ENCODE results near the gene TNNT1. TPM values are rescaled to one million over a fixed set of nuclear protein-coding genes. Genes with fewer than 3 reads are reported as not detected.
"Not testable (repeated sequence)": the region's sequence is repeated elsewhere in the genome, so short reads cannot be mapped to it uniquely, and the experiment has no call there.

The TNNT1 gene
- total RNA-seq, 6 donors from 2014 or later = 1.3 to 31.2 (median 2.4) TPM; not detected in 1

DNA sequence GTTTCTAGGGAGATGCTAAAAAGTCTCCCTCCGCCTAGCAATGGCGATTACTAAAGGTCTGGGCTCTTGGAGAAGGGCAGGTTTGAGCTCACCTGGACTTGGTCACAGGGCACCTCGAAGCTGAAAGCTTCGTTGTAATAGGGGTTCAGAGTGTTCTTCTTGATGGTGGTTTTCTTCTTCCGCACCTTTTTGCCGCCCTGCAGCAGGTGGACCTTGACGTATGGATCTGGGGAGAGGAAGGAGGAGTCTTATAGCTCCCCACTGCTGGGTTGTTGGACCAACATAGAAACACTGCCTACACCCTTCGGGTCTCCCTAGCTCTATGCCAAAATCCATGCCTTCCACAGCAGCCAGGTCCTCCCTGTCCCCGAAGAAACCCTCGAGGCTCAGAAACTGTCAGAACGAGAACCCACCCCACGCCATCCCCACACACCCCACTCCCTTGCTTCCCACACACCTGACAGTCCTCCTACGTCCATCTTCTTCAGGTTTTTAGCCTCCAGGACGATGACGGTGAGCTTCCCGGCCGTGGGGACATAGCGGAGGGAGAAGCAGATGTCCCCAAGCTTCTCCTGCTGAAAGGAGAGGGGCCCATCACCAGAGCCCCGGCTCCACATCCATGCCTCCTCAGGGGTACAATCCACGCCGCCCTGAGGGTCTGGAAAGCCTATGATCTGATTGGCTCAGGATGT lies 25.6 kb upstream of the TNNT1 start:
- Histone ChIP-seq H3K27me3 (peaks cover 2 to 73% (median 45%) of the 10 kb centered on the region in 4 donors), H3K27ac (no peak overlapping the region), H3K9me3 (peaks cover 0 to 3% (median 0%) of the 10 kb centered on the region in 4 donors), H3K4me1 (peaks cover 10 to 21% (median 15%) of the 10 kb centered on the region in 4 donors), H3K4me3 (no peak overlapping the region), H3K36me3 (no peaks in the 10 kb centered on the region)
- no peak for ATAC-seq (ENCODE audit: low FRiP score in 2 of 2)
- WGBS, 2 donors = 44 to 59% methylated on average over 21 of the region's 21 CpGs
- DNase-seq = no peak
- TF ChIP-seq POLR2A (IDR thresholded peaks at IDR 0.05) = no peak
- no peak for TF ChIP-seq POLR2AphosphoS5 (IDR thresholded peaks at IDR 0.05)

DNA sequence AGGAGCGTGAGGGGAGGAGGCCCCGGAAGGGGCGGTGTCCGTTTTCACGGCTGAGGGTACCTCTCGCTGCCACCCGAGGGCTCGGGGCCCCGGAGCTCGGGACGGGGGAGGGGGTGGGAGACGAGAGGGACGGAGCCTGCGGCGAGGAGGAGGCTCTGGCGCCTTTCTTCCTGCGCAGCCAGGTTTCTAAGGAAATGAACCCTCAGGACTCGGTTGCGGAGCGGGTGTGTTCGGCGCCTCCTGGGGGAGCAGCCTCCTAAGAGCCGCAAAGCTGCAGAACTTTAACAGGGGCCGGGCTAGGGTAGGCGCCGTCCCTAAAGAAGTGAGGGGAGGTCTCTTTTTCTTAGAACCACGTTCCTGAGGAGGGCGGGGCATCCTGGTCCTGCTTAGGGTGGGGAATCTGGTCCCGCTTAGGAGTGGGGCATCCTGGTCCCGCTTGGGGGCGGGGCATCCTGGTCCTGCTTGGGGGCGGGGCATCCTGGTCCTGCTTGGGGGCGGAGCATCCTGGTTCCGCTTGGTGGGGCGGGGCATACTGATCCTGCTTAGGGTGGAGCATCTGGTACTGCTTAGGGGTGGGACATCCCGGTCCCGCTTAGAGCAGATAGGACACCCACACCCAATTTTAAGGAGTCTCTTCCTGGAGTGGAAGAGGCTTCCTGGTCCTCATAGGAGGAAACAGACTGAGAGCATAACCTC lies 24.9 kb upstream of the TNNT1 start:
- TF ChIP-seq EP300 (IDR thresholded peaks at IDR 0.05) (no peak), POLR2AphosphoS5 (IDR thresholded peaks at IDR 0.05) (no peak), POLR2A (IDR thresholded peaks at IDR 0.05) (no peak)
- TF ChIP-seq, protein P1, sequence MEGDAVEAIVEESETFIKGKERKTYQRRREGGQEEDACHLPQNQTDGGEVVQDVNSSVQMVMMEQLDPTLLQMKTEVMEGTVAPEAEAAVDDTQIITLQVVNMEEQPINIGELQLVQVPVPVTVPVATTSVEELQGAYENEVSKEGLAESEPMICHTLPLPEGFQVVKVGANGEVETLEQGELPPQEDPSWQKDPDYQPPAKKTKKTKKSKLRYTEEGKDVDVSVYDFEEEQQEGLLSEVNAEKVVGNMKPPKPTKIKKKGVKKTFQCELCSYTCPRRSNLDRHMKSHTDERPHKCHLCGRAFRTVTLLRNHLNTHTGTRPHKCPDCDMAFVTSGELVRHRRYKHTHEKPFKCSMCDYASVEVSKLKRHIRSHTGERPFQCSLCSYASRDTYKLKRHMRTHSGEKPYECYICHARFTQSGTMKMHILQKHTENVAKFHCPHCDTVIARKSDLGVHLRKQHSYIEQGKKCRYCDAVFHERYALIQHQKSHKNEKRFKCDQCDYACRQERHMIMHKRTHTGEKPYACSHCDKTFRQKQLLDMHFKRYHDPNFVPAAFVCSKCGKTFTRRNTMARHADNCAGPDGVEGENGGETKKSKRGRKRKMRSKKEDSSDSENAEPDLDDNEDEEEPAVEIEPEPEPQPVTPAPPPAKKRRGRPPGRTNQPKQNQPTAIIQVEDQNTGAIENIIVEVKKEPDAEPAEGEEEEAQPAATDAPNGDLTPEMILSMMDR (IDR thresholded peaks at IDR 0.05) = no peak
- H3K4me1 ChIP-seq = peaks cover 5 to 14% (median 9%) of the 10 kb centered on the region in 4 donors
- ATAC-seq (ENCODE audit: low FRiP score in 2 of 2) (peak; percentile 37 to 89), DNase-seq (peak in 1 of 2 donors; percentile 79)
- peaks cover 2 to 73% (median 43%) of the 10 kb centered on the region in 4 donors for H3K27me3 ChIP-seq
- peak overlapping the region in 3 of 4 donors; percentile 25 to 39 (median 37) for H3K4me3 ChIP-seq
- no peaks in the 10 kb centered on the region for H3K9me3 ChIP-seq
- 0 to 2% methylated on average over 10 to 31 of the region's 37 CpGs for WGBS, 2 donors
- H3K36me3 ChIP-seq = no peaks in the 10 kb centered on the region
- no peak overlapping the region for H3K27ac ChIP-seq

DNA sequence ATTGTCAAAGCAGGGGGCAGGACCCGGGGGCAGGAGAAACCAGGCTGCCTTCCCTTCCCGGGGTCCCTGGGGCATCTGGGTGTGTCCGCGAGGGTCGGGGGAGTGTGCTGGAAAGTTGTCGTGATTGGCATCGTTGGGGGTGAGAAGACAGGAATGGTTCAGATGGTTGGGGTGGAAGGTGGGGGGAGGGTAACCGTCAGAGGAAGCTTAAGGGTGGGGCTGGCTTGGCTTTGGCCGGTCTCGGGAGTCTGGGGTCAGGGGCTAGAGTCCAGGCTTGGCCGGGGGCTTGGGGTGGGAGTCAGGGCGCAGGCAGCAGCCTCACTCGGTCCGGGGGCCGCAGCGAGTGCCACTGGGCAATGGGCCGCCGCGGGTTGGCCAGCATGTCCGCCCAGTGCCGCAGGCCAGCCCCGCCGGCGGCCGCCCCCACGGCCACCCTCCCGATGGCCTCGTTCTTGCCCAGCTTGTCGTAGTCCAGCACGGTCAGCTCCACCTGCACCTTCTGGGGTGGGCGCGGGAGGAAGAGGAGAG lies 24.2 kb upstream of the TNNT1 start:
- 3 to 8% methylated on average over 16 to 31 of the region's 32 CpGs for WGBS, 2 donors
- Histone ChIP-seq H3K27me3 (peaks cover 2 to 68% (median 41%) of the 10 kb centered on the region in 4 donors), H3K27ac (no peak overlapping the region), H3K4me1 (peaks cover 5 to 12% (median 8%) of the 10 kb centered on the region in 4 donors), H3K9me3 (no peaks in the 10 kb centered on the region), H3K36me3 (no peaks in the 10 kb centered on the region), H3K4me3 (peak overlapping the region in 3 of 4 donors; percentile 25 to 39 (median 37))
- TF ChIP-seq EP300 (IDR thresholded peaks at IDR 0.05) (no peak), POLR2A (IDR thresholded peaks at IDR 0.05) (no peak), POLR2AphosphoS5 (IDR thresholded peaks at IDR 0.05) (no peak)
- TF ChIP-seq, protein P1 (IDR thresholded peaks at IDR 0.05) = no peak
- peak in 1 of 2 donors; percentile 20 for ATAC-seq (ENCODE audit: low FRiP score in 2 of 2)
- peak in 1 of 2 donors; percentile 82 for DNase-seq

DNA sequence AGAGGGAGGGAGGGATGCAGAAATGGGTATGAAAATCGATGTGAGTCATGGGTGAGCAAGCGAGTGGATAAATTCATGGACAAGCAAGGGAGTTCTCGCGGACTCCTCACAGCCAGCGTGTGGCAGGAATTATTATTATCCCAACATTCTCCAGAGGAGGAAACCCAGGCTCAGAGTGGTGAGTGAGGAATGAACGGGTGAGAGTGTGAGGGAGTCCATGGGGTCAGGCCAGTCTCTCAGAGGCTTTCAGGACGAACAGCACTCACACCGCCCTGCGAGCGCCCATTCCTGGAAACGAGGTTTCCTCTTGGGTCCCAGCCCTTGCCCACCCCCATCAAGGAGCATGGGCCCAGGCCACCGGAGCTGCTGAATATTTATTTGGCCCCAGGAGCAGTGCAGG lies 23.7 kb upstream of the TNNT1 start:
- no peaks in the 10 kb centered on the region for H3K9me3 ChIP-seq
- no peak overlapping the region for H3K4me3 ChIP-seq
- DNase-seq = no peak
- 9 to 17% methylated on average over 11 to 12 of the region's 12 CpGs for WGBS, 2 donors
- H3K36me3 ChIP-seq = no peaks in the 10 kb centered on the region
- H3K4me1 ChIP-seq = peaks cover 5 to 12% (median 8%) of the 10 kb centered on the region in 4 donors
- H3K27ac ChIP-seq = no peak overlapping the region
- H3K27me3 ChIP-seq = peaks cover 2 to 66% (median 40%) of the 10 kb centered on the region in 4 donors
- ATAC-seq (ENCODE audit: low FRiP score in 2 of 2) = peak in 1 of 2 donors; percentile 18
- TF ChIP-seq EP300 (IDR thresholded peaks at IDR 0.05) (no peak), POLR2AphosphoS5 (IDR thresholded peaks at IDR 0.05) (no peak), POLR2A (IDR thresholded peaks at IDR 0.05) (no peak)
- TF ChIP-seq, protein P1 (IDR thresholded peaks at IDR 0.05) = no peak

DNA sequence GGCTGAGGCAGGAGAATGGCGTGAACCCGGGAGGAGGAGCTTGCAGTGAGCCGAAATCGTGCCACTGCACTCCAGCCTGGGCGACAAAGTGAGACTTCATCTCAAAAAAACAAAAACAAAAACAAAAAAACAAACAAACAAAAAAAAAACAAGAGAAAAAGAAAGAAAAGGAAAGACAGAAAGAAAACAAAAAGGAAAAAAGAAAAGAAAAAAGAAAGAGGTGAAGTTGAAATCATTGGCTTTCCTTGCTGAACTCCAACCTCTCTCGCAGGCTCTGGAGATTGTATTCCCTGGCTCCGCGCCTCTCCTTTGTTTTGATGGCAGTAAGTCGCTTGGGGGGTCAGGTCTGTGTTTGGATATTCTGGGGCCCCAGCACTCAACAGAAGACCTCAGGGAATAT lies 23.3 kb upstream of the TNNT1 start:
- peaks cover 2 to 68% (median 40%) of the 10 kb centered on the region in 4 donors for H3K27me3 ChIP-seq
- ATAC-seq (ENCODE audit: low FRiP score in 2 of 2); H3K4me3 ChIP-seq; H3K27ac ChIP-seq; H3K36me3 ChIP-seq; DNase-seq; H3K9me3 ChIP-seq: not testable (repeated sequence)
- 58 to 69% methylated on average over 9 of the region's 9 CpGs for WGBS, 2 donors
- peaks cover 5 to 14% (median 10%) of the 10 kb centered on the region in 4 donors for H3K4me1 ChIP-seq

All from upper lobe of left lung (tissue), 6 donors.